IPS DF 4.7 (cell line): ENCODE data around the gene CHRNG.

Source experiments
- DNase-seq: peaks from one replicate; pipeline ENCODE4 v3.0.0-alpha.2; 2013; ENCODE audit warnings: low spot score; ENCODE audit errors: extremely low read depth

Gene CHRNG

DNA sequence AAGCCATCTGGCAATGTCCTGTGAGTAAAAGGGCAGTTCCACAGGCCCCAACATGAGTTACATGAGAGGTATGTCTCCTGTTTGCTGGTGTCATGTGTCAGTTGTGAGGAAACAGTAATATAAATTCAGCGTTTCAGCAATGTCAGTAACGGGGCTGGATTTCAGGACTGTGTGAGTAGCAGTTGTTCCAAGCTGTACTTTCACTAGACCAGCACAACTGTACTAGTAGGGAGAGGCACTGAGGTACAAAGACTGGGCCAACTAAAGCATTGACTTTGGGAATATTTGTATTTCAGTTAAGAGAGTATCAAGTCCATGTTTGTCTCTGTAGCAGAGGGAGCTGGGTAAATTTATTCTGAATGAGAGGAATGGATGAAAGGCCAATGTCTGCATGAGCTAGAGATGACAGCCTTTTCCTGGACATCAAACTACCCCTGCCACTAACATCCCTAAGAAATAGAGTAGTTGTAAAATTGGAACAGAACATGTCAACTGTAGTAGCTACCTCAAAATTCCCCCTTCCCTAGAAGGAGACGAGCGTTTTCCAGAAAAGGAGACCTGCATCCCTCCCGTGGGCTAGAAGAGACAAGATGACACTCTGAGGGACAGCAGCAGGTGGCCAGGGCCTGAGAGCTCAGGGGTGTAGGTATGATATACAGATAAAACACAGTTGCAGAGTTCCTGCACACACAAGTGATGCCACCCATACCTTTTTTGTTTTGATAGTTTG is 35.3 kb downstream of the CHRNG start:
- no peak for DNase-seq

DNA sequence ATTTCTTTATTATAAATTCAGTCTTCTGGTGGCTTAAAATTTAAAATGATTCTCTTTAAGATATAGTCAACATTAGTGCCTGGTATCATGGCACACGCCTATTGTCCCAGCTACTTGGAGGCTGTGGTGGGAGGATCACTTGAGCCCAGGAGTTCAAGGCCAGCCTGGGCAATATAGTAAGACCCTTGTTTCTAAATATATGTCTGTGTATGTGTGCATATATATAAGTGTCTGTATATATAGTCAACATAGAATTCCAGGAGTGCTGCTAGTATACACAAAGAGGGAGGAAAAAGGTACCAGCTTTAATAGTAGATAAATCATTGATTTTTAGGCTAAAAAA is 35.9 kb downstream of the CHRNG start:
- no peak for DNase-seq

DNA sequence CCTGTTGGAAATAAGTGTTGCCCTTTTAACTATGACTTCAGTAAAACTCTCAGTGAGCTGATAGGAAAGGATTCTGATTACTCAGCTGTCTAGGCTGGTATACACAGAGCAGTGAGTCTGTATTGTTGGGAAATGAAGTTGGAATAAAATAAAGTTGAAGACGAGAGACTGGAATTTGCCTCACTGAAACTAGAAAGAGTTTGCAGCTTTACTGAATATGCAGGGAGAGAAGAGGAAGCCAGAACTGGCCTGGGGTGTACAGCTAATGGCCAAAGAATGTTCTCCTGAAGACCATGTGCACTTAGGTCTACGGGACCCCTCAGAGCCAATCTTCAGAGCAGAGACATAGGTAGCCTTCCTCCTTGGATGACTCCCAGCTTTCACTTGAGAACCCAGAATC is 37.5 kb downstream of the CHRNG start:
- DNase-seq, result no peak

DNA sequence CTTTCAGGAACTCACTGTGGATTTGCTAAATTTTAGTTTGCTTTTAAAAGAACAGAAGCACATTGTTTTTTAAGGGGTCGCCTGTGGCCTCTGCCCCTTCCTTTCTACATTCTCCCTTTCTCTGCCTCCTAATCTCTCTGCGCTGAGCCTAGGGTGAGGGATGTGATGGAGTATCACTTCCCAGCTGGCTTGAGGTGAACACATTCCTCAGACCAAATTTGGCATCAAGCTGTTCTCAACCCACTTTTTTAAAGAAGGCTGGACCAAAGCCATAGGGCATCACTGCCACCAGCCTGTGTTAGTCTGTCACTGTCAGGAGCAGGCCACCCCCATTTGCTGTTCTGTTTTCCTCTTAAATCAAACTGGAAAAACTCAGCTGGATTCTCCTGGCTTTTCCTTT is 38.3 kb downstream of the CHRNG start:
- DNase-seq, result no peak

DNA sequence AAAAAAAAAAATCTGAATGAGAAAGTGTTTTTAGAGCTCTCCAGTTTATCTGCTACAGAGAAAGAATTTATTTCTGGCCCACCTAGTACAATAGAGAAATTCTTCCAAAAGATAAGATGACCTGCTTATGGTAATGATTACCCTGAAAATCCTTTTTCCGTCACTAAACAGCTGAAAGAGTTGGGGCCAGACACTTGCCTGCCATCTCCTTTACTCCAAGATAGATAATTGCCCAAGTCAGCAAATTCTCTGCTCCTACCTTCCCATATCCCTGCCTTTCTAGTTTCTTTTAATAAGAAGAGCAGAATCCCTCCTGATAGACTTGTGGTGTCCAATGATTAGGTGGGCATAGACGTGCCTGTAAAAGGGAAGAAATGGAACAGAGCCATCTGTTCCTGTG is 39.1 kb downstream of the CHRNG start:
- no peak for DNase-seq

DNA sequence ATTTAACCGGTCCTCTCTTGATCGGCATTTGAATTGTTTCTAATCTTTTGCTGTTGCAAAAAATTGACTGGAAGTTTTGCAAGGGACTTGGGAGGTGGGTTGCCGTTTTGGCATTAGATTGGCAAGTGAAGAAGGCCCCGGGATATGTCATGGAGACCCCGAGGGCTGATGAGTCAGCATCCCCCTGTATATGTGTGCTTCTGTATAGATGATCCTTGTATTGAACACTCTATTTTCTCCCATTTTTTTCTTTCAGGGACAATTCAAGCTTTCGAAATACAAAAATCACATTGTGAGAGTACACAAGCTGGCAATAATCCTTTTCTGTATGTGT is 41.1 kb downstream of the CHRNG start:
- DNase-seq, result no peak

DNA sequence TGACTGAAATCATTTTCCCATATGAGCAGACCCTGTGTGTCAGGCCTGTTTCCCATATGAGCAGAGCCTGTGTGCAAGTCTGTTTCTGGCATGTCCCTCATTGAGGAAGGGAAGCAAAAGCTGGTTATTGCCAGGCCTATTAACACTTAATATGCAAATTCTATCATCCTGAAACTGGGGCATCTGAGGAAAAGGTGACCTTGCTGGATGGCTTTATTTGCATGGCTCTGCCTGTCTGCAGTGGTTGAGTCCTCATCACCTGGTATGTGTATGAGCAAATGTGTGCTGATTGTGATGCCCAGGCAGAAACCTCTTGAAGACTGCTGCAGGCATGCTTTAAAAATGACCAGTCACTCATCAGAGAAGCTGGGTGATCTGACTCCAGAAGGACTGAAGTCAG is 42.2 kb downstream of the CHRNG start:
- DNase-seq, result no peak

DNA sequence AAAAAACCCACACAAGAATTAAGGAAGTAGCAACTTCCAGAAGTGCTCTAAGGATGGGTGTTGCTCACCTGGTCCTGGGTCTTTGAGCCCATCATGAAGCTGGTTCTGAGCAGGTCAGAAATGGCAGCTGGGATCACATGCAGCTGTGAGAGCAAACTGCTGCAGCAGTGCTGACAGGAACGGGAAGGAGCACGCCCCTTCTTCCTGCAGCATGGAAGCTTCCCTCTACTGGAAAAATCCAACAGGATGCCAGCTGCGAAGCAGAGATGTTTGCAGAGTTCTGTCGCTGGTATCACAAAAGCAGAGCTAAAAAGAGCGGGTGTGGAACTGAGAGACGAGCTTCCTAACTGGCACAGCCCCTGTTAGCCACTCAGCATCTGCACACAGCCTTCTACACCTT is 44.7 kb downstream of the CHRNG start:
- DNase-seq, result no peak

DNA sequence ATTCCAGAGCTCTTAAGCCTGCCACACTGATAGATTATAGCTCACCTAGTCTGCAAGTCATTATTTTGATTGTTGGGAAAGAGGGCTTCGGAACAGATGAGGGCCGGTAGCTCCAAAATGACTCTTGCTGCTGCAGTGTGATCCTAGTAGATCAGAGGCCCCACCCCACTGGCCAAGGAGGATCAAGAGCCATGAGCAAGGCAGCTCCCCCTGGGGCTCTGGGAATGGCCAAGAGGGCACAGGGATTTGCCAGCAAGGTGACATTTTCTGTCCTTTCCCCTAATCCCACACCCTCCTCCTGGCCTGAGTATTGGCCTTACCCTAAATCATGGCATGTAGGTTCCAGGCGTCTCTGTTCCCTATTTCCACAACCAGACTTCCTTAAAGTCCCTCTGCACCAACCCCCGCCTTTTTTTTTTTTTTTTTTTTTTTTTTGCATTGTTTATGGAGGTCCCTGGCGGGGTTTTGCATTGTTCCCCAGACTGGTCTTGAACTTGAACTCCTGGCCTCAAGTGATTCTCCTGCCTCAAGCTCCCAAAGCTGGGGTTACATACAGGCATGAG is 47.5 kb downstream of the CHRNG start:
- DNase-seq, result no peak

DNA sequence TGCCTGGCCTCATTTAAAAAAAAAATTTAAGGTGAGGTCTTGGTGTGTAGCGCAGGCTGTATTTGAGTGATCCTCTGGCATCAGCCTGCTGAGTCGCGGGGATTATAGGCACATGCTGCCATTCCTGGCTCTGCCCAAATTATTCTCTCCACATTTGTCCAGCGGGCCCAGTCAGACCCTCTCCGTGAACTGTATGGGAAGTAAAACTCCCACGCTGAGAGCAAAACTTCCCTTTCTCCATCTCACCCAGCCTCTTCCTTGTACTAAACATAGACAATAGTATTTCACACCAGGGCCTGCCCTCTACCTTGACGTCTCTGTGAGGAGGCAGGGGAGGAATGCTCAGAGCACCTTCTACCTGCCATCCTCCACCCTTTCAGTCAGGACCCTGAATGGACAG is 48.0 kb downstream of the CHRNG start:
- DNase-seq, result no peak

DNA sequence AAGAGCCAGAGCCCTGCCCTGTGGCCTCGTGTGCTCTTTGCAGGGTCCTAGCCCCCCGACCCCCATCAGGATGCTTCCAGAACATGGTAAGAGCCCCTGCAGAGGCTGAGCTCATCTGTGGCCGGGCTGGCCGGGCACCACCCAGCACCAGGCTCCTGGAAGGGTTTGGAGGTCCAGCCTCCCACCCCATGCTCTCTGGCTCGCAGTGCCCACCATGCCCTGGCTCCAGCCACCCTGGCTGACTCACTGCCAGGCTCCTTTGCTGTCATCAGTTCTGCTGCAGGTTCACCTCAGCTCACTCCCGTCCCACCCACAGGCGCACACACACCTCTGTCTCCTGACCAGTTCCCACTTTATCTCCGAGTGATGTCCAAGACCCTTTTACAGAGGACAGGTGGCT is 48.5 kb downstream of the CHRNG start:
- DNase-seq, result no peak

DNA sequence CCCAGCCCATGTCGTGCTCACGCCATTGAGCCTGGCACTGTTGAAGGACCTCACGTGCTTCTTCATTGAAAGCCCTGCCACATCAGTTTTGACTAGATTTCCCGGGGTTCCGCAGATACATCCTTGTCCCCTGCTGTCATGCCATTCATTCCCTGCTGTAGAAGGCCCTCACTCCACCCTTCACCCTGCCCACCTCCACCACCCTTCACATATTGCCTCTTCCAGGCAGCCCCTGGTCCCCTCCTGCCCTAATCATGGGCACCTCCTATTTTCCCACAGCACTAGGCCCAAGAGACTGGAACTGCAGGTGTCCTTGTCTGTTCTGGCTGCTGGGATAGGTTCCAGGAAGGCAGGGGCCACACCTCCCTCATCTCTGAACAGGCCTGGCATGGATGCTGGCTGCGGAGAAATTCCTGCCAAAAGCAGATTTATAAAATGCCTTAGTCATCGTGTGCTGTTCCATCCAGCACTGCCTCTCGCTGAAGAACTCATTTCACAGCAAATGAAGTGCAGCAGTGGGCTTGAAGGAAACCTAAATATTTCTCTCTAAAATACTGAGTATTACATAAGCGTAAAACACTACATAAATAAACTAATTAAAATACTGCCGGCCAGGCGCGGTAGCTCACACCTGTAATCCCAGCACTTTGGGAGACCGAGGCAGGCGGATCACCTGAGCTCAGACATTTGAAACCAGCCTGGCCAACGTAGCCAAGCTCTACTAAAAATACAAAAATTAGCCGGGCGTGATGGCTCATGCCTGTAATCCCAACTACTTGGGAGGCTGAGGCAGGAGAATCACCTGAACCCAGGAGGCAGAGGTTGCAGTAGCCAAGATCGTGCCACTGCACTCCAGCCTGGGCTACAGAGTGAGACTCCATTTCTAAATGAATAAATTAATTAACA is 49.4 kb downstream of the CHRNG start:
- DNase-seq, result no peak

DNA sequence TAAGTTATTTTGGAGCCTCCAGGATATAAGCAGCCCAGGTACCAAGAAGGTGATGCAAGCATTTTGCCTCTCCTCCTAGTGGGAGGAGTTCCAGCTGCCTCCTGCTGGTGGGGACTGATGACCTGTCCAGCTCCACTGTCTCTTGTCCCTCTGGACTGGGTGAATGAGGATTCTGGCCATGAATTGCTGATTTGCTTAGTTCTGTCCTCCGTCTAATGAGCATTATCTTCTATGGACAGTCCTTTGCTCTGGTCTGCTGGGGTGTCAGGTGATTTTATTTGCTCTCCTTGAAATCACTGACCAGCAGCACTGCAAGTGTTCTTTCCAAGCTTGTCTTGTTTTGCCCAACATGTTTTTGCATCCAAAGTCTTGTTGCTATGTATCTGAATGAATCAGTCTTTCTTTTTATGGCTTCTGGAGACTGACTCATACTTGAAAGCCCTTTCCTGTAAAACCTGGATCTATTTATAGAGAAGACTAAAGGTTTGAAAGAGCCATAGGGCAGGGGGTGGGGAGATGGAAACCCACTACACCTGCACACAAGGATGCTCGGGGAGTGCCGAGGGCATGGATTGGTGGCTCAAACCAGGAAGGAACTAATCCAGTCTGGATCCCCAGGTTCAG is 53.4 kb downstream of the CHRNG start:
- no peak for DNase-seq

DNA sequence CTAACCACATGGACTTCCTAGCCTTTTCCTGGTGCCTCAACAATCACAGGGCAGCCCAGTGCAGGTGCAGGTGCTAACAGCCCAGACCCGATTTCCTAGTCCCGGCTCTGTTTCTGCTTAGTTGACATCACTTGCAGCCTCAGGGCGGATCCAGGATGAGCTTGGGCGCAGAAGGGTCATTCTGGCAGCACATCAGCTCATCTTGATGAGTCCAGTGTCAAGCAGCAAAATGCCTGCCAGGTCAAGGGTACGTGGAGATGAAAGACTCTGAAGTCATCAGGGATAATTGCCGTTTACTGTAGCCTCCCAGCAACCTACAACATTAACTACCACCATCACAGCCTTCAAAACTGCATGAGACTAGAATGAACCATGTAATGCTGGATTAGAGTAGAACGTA is 54.5 kb downstream of the CHRNG start:
- no peak for DNase-seq
